DOHH2 (cell line): Measurements from ENCODE around the gene HIVEP3.
"Not testable (repeated sequence)": the region's sequence is repeated elsewhere in the genome, so short reads cannot be mapped to it uniquely, and the experiment has no call there.

ENCODE experiments used
- H3F3A ChIP-seq: fragments of 200-600 bp; sonication (generic), shearing (Covaris generic); 2 replicates; pipeline ENCODE4 v1.6.0; 2016; ENCODE audit warnings: antibody characterized with exemption, mild to moderate bottlenecking; ENCODE audit not compliant: control insufficient read depth, insufficient read depth
- H3K27ac ChIP-seq: fragments of 200-600 bp; sonication (generic); 2 replicates; pipeline ENCODE4 v1.5.1; 2014; ENCODE audit warnings: low read depth, mild to moderate bottlenecking, low read length, moderate library complexity
- H3K27me3 ChIP-seq: fragments of 200-600 bp; sonication (generic); 2 replicates; pipeline ENCODE4 v1.6.1; 2014; ENCODE audit warnings: mild to moderate bottlenecking, low read length, mixed read lengths; ENCODE audit not compliant: control insufficient read depth
- H3K36me3 ChIP-seq: fragments of 200-600 bp; sonication (generic); 2 replicates; pipeline ENCODE4 v1.6.1; 2014; ENCODE audit warnings: mild to moderate bottlenecking, low read length, moderate library complexity, mixed read lengths; ENCODE audit not compliant: control insufficient read depth
- H3K4me1 ChIP-seq: fragments of 200-600 bp; sonication (generic); 2 replicates; pipeline ENCODE4 v1.6.1; 2014; ENCODE audit warnings: mild to moderate bottlenecking, low read length, mixed read lengths; ENCODE audit not compliant: control insufficient read depth
- H3K4me2 ChIP-seq: fragments of 200-600 bp; sonication (generic); 2 replicates; pipeline ENCODE4 v1.6.0; 2014; ENCODE audit warnings: mild to moderate bottlenecking, low read length, moderate library complexity
- H3K4me3 ChIP-seq: fragments of 200-600 bp; sonication (generic); 2 replicates; pipeline ENCODE4 v1.5.1; 2014; ENCODE audit warnings: mild to moderate bottlenecking, low read length, mixed read lengths
- H3K79me2 ChIP-seq: fragments of 200-600 bp; sonication (generic); 2 replicates; pipeline ENCODE4 v1.6.1; 2014; ENCODE audit warnings: mild to moderate bottlenecking, low read length, mixed read lengths; ENCODE audit not compliant: control insufficient read depth
- H3K9me2 ChIP-seq: fragments of 200-600 bp; sonication (generic); replicated peaks from 2 replicates; pipeline ENCODE4 v1.6.1; 2014; ENCODE audit warnings: mild to moderate bottlenecking, low read length, mixed read lengths; ENCODE audit not compliant: control insufficient read depth
- H3K9me3 ChIP-seq: fragments of 200-600 bp; sonication (generic); 2 replicates; pipeline ENCODE4 v1.6.1; 2014; ENCODE audit warnings: antibody characterized with exemption, low read length, mixed read lengths; ENCODE audit not compliant: control insufficient read depth, insufficient read depth
- H4K20me1 ChIP-seq: fragments of 200-600 bp; sonication (generic); 2 replicates; pipeline ENCODE4 v1.6.0; 2014; ENCODE audit warnings: low read depth, mild to moderate bottlenecking, antibody characterized with exemption, low read length, moderate library complexity; ENCODE audit not compliant: control insufficient read depth, insufficient read depth
- EZH2phosphoT487 ChIP-seq: fragments of 200-600 bp; sonication (generic); IDR thresholded peaks from 2 replicates; pipeline ENCODE4 v1.6.1; 2017; ENCODE audit warnings: borderline replicate concordance, mild to moderate bottlenecking, antibody characterized with exemption, low read length, moderate library complexity, mixed read lengths
- TF ChIP-seq, protein P1 (sequence below): fragments of 200-600 bp; sonication (generic); IDR thresholded peaks from one replicate; pipeline ENCODE4 v1.5.1; 2014; ENCODE audit warnings: antibody characterized with exemption, mild to moderate bottlenecking, low read depth, low read length; ENCODE audit not compliant: poor library complexity, severe bottlenecking

The HIVEP3 gene

GRCh38 chr1:41953291-41953690 lies 34.6 kb upstream of the HIVEP3 start:
- no peaks in the 10 kb centered on the region for H3F3A ChIP-seq

DNA sequence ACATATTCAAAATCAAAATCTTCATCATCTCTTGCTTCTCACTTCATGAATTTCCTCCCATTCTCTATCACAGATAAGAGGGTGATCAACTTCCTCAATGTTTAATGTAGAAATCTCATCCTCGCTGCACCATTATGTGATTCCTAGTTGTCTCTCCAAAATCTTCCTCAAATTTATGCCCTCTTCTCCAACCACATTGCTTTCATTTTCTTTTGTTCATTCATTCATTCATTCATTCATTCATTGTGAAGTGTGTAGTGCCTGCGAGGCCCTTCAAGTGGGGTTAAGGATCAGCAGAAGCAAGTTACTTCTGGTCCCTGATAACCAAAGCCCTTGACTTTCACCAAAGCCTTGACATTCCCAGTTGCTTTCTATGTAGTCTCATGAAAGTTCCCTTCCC lies 33.5 kb upstream of the HIVEP3 start:
- Histone ChIP-seq H3K4me2 (no peak overlapping the region), H3K36me3 (no peaks in the 10 kb centered on the region), H3K4me3 (no peak overlapping the region), H3K79me2 (no peaks in the 10 kb centered on the region), H3K27ac (no peak overlapping the region), H3K9me3 (no peaks in the 10 kb centered on the region), H3K4me1 (no peaks in the 10 kb centered on the region), H4K20me1 (no peaks in the 10 kb centered on the region), H3F3A (no peaks in the 10 kb centered on the region), H3K9me2 (no peaks in the 10 kb centered on the region), H3K27me3 (0 out of 2 replicates have a peak, but pooled peaks cover 3% of the 10 kb centered on the region)
- TF ChIP-seq EZH2phosphoT487: no peak
- TF ChIP-seq, protein P1, sequence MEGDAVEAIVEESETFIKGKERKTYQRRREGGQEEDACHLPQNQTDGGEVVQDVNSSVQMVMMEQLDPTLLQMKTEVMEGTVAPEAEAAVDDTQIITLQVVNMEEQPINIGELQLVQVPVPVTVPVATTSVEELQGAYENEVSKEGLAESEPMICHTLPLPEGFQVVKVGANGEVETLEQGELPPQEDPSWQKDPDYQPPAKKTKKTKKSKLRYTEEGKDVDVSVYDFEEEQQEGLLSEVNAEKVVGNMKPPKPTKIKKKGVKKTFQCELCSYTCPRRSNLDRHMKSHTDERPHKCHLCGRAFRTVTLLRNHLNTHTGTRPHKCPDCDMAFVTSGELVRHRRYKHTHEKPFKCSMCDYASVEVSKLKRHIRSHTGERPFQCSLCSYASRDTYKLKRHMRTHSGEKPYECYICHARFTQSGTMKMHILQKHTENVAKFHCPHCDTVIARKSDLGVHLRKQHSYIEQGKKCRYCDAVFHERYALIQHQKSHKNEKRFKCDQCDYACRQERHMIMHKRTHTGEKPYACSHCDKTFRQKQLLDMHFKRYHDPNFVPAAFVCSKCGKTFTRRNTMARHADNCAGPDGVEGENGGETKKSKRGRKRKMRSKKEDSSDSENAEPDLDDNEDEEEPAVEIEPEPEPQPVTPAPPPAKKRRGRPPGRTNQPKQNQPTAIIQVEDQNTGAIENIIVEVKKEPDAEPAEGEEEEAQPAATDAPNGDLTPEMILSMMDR: no peak

More at GRCh38 chr1:41953291-41953690, 34.6 kb upstream of the HIVEP3 start:
- no peak overlapping the region for H3K4me3 ChIP-seq
- no peak overlapping the region for H3K27ac ChIP-seq
- no peak overlapping the region for H3K4me2 ChIP-seq
- H3K9me2 ChIP-seq: no peaks in the 10 kb centered on the region
- no peaks in the 10 kb centered on the region for H4K20me1 ChIP-seq
- TF ChIP-seq, protein P1: no peak
- TF ChIP-seq EZH2phosphoT487: no peak
- no peaks in the 10 kb centered on the region for H3K4me1 ChIP-seq
- H3K36me3 ChIP-seq: no peaks in the 10 kb centered on the region
- 0 out of 2 replicates have a peak, but pooled peaks cover 3% of the 10 kb centered on the region for H3K27me3 ChIP-seq
- no peaks in the 10 kb centered on the region for H3K79me2 ChIP-seq
- no peaks in the 10 kb centered on the region for H3K9me3 ChIP-seq

GRCh38 chr1:41951492-41951891 lies 32.8 kb upstream of the HIVEP3 start:
- H3K36me3 ChIP-seq, H3F3A ChIP-seq, H3K27me3 ChIP-seq, H4K20me1 ChIP-seq, H3K27ac ChIP-seq, H3K4me3 ChIP-seq, H3K9me3 ChIP-seq, H3K79me2 ChIP-seq, H3K4me2 ChIP-seq, H3K9me2 ChIP-seq, H3K4me1 ChIP-seq: not testable (repeated sequence)

GRCh38 chr1:41950820-41951219 lies 32.1 kb upstream of the HIVEP3 start:
- Histone ChIP-seq H3K27me3 (no peaks in the 10 kb centered on the region), H3F3A (no peaks in the 10 kb centered on the region), H4K20me1 (no peaks in the 10 kb centered on the region), H3K4me2 (no peak overlapping the region), H3K4me1 (no peaks in the 10 kb centered on the region), H3K79me2 (no peaks in the 10 kb centered on the region), H3K36me3 (no peaks in the 10 kb centered on the region), H3K27ac (no peak overlapping the region), H3K9me3 (no peaks in the 10 kb centered on the region), H3K4me3 (no peak overlapping the region), H3K9me2 (no peaks in the 10 kb centered on the region)
- TF ChIP-seq, protein P1: no peak
- TF ChIP-seq EZH2phosphoT487: no peak

DNA sequence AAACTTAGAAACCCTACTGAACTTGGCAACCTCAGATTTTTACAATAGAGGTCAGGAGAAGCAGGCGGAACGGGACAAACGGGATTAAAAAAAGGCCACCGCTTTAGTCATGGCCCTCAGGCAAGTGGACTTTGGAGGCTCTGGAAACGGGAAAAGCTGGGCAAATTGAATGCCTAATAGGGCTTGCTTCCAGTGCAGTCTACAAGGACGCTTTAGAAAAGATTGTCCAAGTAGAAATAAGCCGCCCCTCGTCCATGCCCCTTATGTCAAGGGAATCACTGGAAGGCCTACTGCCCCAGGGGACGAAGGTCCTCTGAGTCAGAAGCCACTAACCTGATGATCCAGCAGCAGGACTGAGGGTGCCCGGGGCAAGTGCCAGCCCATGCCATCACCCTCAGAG lies 27.2 kb upstream of the HIVEP3 start:
- H3K36me3 ChIP-seq, H3K4me1 ChIP-seq, H3K27me3 ChIP-seq, H3K4me2 ChIP-seq, H3F3A ChIP-seq, H3K9me3 ChIP-seq, H4K20me1 ChIP-seq, H3K9me2 ChIP-seq, H3K79me2 ChIP-seq, H3K27ac ChIP-seq, H3K4me3 ChIP-seq: not testable (repeated sequence)
